ENCODE measurements around the gene MUC2. TPM values are rescaled to one million over a fixed set of nuclear protein-coding genes. Genes with fewer than 3 reads are reported as not detected.

The MUC2 gene
- total and polyA plus RNA-seq, 9 of the 15 experiments (the other 6 are each of a cell fraction or from before 2014, with no cell fraction given): under 0.01 to 0.18 TPM; not detected in 7

- no peak for TF ChIP-seq CTCFL (IDR thresholded peaks at IDR 0.05; ENCODE audit: borderline replicate concordance, insufficient read depth, low read depth, low read length, poor library complexity, severe bottlenecking)
- no peak for TF ChIP-seq MTA3 (IDR thresholded peaks at IDR 0.05; ENCODE audit: borderline replicate concordance)
- no peak for TF ChIP-seq STAT5A (IDR thresholded peaks at IDR 0.05; ENCODE audit: borderline replicate concordance, low read length)
- TF ChIP-seq ZNF79 (CRISPR knock-in tag; IDR thresholded peaks at IDR 0.05; ENCODE audit: low read depth): no peak
- no peak for TF ChIP-seq ZNF589 (CRISPR knock-in tag; IDR thresholded peaks at IDR 0.05; ENCODE audit: low read depth)
- TF ChIP-seq RAD21 (CRISPR knock-in tag; conservative IDR thresholded peaks at IDR 0.05 in 1 of 2, IDR thresholded peaks at IDR 0.05 in 1 of 2): no peak
- no peak for TF ChIP-seq ZNF431 (CRISPR knock-in tag; IDR thresholded peaks at IDR 0.05)
- TF ChIP-seq ZNF717 (CRISPR knock-in tag; IDR thresholded peaks at IDR 0.05): no peak
- no peak for TF ChIP-seq HOMEZ (CRISPR knock-in tag; IDR thresholded peaks at IDR 0.05)
- TF ChIP-seq KHSRP (IDR thresholded peaks at IDR 0.05): no peak
Measured at GRCh38 chr11:1087961-1088926, 13.6 kb downstream of the MUC2 start (continued).
